K562 (cell line): ENCODE measurements around the gene DENND1A. TPM values are rescaled to one million over a fixed set of nuclear protein-coding genes. Genes with fewer than 3 reads are reported as not detected.

Experiments
- ATAC-seq: fragments of 200-7000 bp; cut with Tn5 transposase; 3 replicates; pipeline ENCODE4 v1.9.1; 2020; ENCODE audit warnings: moderate library complexity
- BruUV-seq: library from RNA; stranded (reverse); fragments of 400-500 nt; replicated peaks from 2 replicates; lab custom pipeline; 2021; lab: Mats Ljungman, UMichigan
- CTCF ChIA-PET: fragments of 300-600 bp; formaldehyde crosslinking; extraction: SDS; loops from one replicate; lab custom pipeline; 2021; ENCODE audit warnings: low intra/inter-chr PET ratio; lab: Yijun Ruan, JAX
- POLR2A ChIA-PET: fragments of 300-600, 350-650 bp; sonication (Branson Sonifier 250); formaldehyde crosslinking; extraction: SDS; loops from one replicate; lab custom pipeline; 2021; ENCODE audit warnings: antibody characterized with exemption, inconsistent platforms; lab: Yijun Ruan, JAX
- DNase-seq, 4 experiments: peaks; one replicate each; pipeline versions ENCODE4 v3.0.0 to v3.0.0-alpha.2; 2011 to 2018; ENCODE audit warnings: low spot score in 3 of 4, mixed read lengths in 3 of 4; ENCODE audit errors: extremely low read depth in 1 of 4
- FAIRE-seq: peaks from 2 replicates; lab custom pipeline; 2011; peaks lifted over from hg19 to GRCh38; lab: Jason Lieb, UNC
- H2AFZ ChIP-seq: 2 replicates; pipeline ENCODE4 v1.6.0; 2011; ENCODE audit warnings: low read depth, low read length, control low read depth, inconsistent platforms
- H3K27ac ChIP-seq: fragments of 200-600 bp; 3 replicates; pipeline ENCODE4 v1.8.0; 2011; ENCODE audit warnings: low read depth, mild to moderate bottlenecking, control low read depth, inconsistent platforms, low read length, moderate library complexity, mixed read lengths; ENCODE audit errors: extremely low read depth
- H3K27me3 ChIP-seq, 2 experiments: fragments of 300-600 bp in 1 of 2; 2 replicates in 1 of 2; 3 replicates in 1 of 2; pipeline versions ENCODE4 v1.6.0 to v1.8.0; 2011; ENCODE audit warnings: inconsistent platforms in 2 of 2, low read length in 2 of 2, mild to moderate bottlenecking in 1 of 2, mixed read lengths in 1 of 2, moderate library complexity in 1 of 2; ENCODE audit not compliant: control insufficient read depth in 2 of 2, insufficient read depth in 2 of 2
- H3K36me3 ChIP-seq: fragments of 300-600 bp; 3 replicates; pipeline ENCODE4 v1.8.0; 2011; ENCODE audit warnings: mild to moderate bottlenecking, low read length, inconsistent platforms; ENCODE audit not compliant: control insufficient read depth, insufficient read depth
- H3K4me1 ChIP-seq, 2 experiments: fragments of 200-600 bp in 1 of 2; replicated peaks in 1 of 2; 2 replicates in 1 of 2; 3 replicates in 1 of 2; pipeline versions ENCODE4 v1.5.1 to v1.8.0; 2011; ENCODE audit warnings: inconsistent platforms in 2 of 2, low read length in 2 of 2, mild to moderate bottlenecking in 1 of 2, mixed read lengths in 1 of 2, moderate library complexity in 1 of 2; ENCODE audit not compliant: control insufficient read depth in 2 of 2, insufficient read depth in 2 of 2
- H3K4me2 ChIP-seq: 2 replicates; pipeline ENCODE4 v1.6.1; 2011; ENCODE audit warnings: low read length, control low read depth, inconsistent platforms, mixed read lengths; ENCODE audit not compliant: insufficient read depth
- H3K4me3 ChIP-seq: fragments of 200-600 bp; sonication (generic), shearing (Covaris generic); 2 replicates; pipeline ENCODE4 v1.5.1; 2016; ENCODE audit warnings: control low read depth, inconsistent platforms
- H3K79me2 ChIP-seq: fragments of 200-600 bp; 3 replicates; pipeline ENCODE4 v1.8.0; 2011; ENCODE audit warnings: low read length, inconsistent platforms; ENCODE audit not compliant: control insufficient read depth, insufficient read depth
- H3K9ac ChIP-seq, 2 experiments: 2 replicates each; pipeline versions ENCODE4 v1.6.0 to v1.6.1; 2011; ENCODE audit warnings: low read depth in 2 of 2, low read length in 2 of 2, control low read depth in 1 of 2, inconsistent platforms in 1 of 2, mild to moderate bottlenecking in 1 of 2, mixed read lengths in 1 of 2; ENCODE audit not compliant: insufficient read depth in 1 of 2
- H3K9me1 ChIP-seq: one replicate; pipeline ENCODE4 v1.6.0; 2011; ENCODE audit warnings: inconsistent platforms, mild to moderate bottlenecking, low read length, moderate library complexity; ENCODE audit not compliant: control insufficient read depth, insufficient read depth
- H3K9me3 ChIP-seq: replicated peaks from 2 replicates; pipeline ENCODE4 v1.5.1; 2011; ENCODE audit warnings: low read depth, low read length, inconsistent platforms; ENCODE audit not compliant: control insufficient read depth, insufficient read depth
- H4K20me1 ChIP-seq: replicated peaks from 2 replicates; pipeline ENCODE4 v1.6.1; 2011; ENCODE audit warnings: low read length, inconsistent platforms, mixed read lengths; ENCODE audit not compliant: control insufficient read depth, insufficient read depth
- BCL6 ChIP-seq: fragments of 250-450 bp; sonication (Bioruptor Pico); IDR thresholded peaks from 2 replicates; pipeline ENCODE4 v1.4.0; 2020
- HDGF ChIP-seq: fragments of 450-650 bp; IDR thresholded peaks from 2 replicates; pipeline ENCODE4 v1.6.1; 2016
- ZFP1 ChIP-seq: fragments of 450-650 bp; formaldehyde crosslinking; IDR thresholded peaks from 2 replicates; pipeline ENCODE4 v1.4.0; 2020; ENCODE audit warnings: mild to moderate bottlenecking, mixed read lengths
- ZNF146 ChIP-seq: IDR thresholded peaks from one replicate; pipeline ENCODE4 v1.6.1; 2018; ENCODE audit warnings: missing compliant biosample characterization; ENCODE audit not compliant: unreplicated experiment
- ZNF76 ChIP-seq: fragments of 250-450 bp; sonication (Bioruptor Pico); IDR thresholded peaks from 2 replicates; pipeline ENCODE4 v1.4.0; 2020; ENCODE audit warnings: mild to moderate bottlenecking, moderate library complexity, borderline replicate concordance
- ZNF79 ChIP-seq: fragments of 250-450 bp; sonication (Bioruptor Pico); IDR thresholded peaks from 2 replicates; pipeline ENCODE4 v1.4.0; 2020; ENCODE audit warnings: low read depth, mild to moderate bottlenecking, moderate library complexity
- WGBS: fragments of 100-300 bp; shearing (Covaris generic); methylation state at CpG from one replicate; pipeline ENCODE4 v1.1.6; 2016; ENCODE audit warnings: low coverage, mixed read lengths; ENCODE audit not compliant: insufficient coverage; ENCODE audit errors: missing lambda C conversion rate; 5-methylcytosine and 5-hydroxymethylcytosine counted together
- in situ Hi-C: fragments of 300-500 bp; cut with MboI; formaldehyde crosslinking; loops from 4 replicates; pipeline ENCODE4 v1.15.0; 2018; ENCODE audit warnings: inconsistent platforms, mixed read lengths
- intact Hi-C: fragments of 100-400 bp; cut with micrococcal nuclease; formaldehyde crosslinking; loops from 2 replicates; pipeline ENCODE4 v1.14.2; 2022
- polyA plus RNA-seq, 8 experiments: library from polyadenylated mRNA; depleted of rRNA in 4 of 8; stranded (reverse) in 5 of 8; unstranded in 3 of 8; fragments of >200 nt; fragmentation: Nextera tagmentation in 2 of 8; fragmentation: Illumina TruSeq in 1 of 8; extraction: Ambion mirVana in 2 of 8; extraction: Trizol in 1 of 8; gene quantifications; 2 replicates each; pipeline versions ENCODE4 v1.2.1 to v1.2.3, GENCODE V29; 2011 to 2014; ENCODE audit warnings: inconsistent platforms in 1 of 8, missing spikeins in 1 of 8
- total RNA-seq, 7 experiments: library from RNA; depleted of rRNA in 6 of 7; stranded (reverse); fragments of >200 nt in 6 of 7; fragmentation: Illumina TruSeq in 2 of 7; extraction: Trizol in 2 of 7; gene quantifications; 2 replicates each; pipeline versions ENCODE4 v1.2.1 to v1.2.3, GENCODE V29; 2011 to 2021; ENCODE audit warnings: low replicate concordance in 1 of 7
- TF ChIP-seq, protein P1 (sequence below), 2 experiments: fragments of 450-650 bp in 1 of 2; sonication (generic) in 1 of 2; formaldehyde crosslinking in 1 of 2; IDR thresholded peaks in 1 of 2; conservative IDR thresholded peaks in 1 of 2; 2 replicates each; pipeline versions ENCODE4 v1.6.1 to v1.8.1; 2016 to 2023; ENCODE audit warnings: mild to moderate bottlenecking in 2 of 2, moderate library complexity in 2 of 2, inconsistent platforms in 1 of 2, missing genetic modification reagents in 1 of 2

Gene DENND1A
- total and polyA plus RNA-seq, 9 of the 15 experiments (the other 6 are each of a cell fraction or from before 2014, with no cell fraction given) = 7.6 to 29.5 (median 15.7) TPM

DNA sequence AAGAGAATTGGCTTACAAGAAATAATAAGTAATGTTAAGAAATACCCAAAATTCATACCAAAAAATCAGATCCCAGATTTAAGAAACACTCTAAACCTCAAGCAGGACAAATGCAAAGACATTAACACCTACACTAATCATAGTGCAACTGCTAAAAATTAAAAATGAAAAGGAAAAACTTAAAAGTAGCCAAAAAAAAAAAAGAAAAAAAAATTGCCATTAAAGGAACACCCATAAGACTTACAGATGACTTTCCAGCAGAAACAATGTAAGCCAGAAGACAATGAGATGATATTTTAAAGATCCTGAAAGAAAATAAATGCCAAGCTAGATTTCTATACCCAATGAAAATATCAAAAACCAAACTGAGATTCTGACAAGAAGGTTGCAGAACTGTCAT lies 101.5 kb downstream of the DENND1A start (continued):
- TF ChIP-seq ZNF76 (CRISPR knock-in tag) (no peak), ZFP1 (CRISPR knock-in tag) (peak; percentile 76), BCL6 (CRISPR knock-in tag) (no peak), HDGF (no peak)

GRCh38 chr9:123825342-123826060 lies 104.4 kb downstream of the DENND1A start:
- intact Hi-C loops = no loop called here
- H3K27ac ChIP-seq = no peak overlapping the region
- BruUV-seq = no TSS peak
- in situ Hi-C loops = no loop called here
- peaks cover 2% of the 10 kb centered on the region; the same call in 1 of the 3 replicates for H3K79me2 ChIP-seq
- H3K9ac ChIP-seq = no peak overlapping the region
- no peaks in the 10 kb centered on the region for H3K27me3 ChIP-seq
- H4K20me1 ChIP-seq = no peaks in the 10 kb centered on the region
- no peak overlapping the region for H3K4me2 ChIP-seq
- no peaks in the 10 kb centered on the region; the same call in 2 of the 3 replicates for H3K36me3 ChIP-seq
- DNase-seq (peak in 2 of 4 experiments; percentile 22 to 28), FAIRE-seq (no peak), ATAC-seq (peak; percentile 54; the same call in 2 of the 3 replicates)
- TF ChIP-seq ZNF79 (no peak), ZNF146 (no peak)
- TF ChIP-seq, protein P1, sequence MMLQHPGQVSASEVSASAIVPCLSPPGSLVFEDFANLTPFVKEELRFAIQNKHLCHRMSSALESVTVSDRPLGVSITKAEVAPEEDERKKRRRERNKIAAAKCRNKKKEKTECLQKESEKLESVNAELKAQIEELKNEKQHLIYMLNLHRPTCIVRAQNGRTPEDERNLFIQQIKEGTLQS (IDR thresholded peaks at IDR 0.05) = 0 out of 2 replicates have a peak, but pooled peaks have one; percentile 26
- TF ChIP-seq, protein P1 (CRISPR knock-in tag; conservative IDR thresholded peaks at IDR 0.05) = no peak
- ChIA-PET CTCF (no interaction called here), POLR2A (interaction anchor here (0.6 to 1.7 kb wide), 5 partner anchors 9 to 38 kb away, joined by 3 to 9 read pairs (median 3); no protein-coding TSS in a partner anchor)
- H3K4me3 ChIP-seq = no peak overlapping the region
- H3K9me3 ChIP-seq = peaks cover 2% of the 10 kb centered on the region; the same call in 1 of the 2 replicates
- no peaks in the 10 kb centered on the region for H3K9me1 ChIP-seq
- WGBS = 60% methylated on average over 4 of the region's 5 CpGs
- peaks cover 0 to 12% of the 10 kb centered on the region in 2 experiments; a peak in 3 of 5 replicates for H3K4me1 ChIP-seq
- H2AFZ ChIP-seq = no peak overlapping the region
